ENCODE results near the gene REEP2. TPM values are rescaled to one million over a fixed set of nuclear protein-coding genes. Genes with fewer than 3 reads are reported as not detected.

Gene REEP2
- total RNA-seq, 1 donor from 2014 or later, result 17.2 TPM

DNA sequence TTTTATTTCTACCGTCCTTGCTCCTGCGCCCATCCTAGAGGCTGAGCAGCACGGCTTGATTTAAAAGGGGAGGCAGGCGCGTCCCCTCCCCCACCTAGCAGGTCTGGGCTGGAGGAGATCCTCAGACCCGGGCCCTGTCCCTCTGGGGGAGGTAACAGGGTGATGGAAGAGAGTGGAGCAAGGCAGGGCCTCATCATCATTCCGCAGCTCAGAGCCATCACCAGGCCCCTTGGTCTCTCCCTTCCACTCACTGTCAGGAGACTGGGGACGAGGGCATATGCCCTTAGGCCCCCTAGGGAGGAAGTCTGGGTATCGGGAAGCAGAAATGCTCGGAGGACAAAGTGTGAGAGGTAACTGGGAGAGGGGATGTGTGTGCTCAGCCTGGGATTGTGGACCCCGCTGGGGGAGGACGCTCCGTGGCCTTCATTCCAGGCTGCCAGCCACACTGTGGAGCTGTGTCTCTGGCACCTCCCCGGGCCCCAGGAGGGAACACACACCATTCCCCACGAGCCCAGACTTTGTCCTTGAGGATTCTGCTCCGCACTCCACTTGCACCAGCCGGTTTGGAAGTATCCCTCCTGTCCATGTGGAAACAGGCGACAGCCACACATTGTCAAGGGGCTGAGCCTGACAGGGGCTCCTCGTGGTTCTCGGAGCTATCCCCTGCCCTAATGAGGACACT, 761 bp downstream of the REEP2 start:
- H3K27ac ChIP-seq (ENCODE audit: low read depth, low read length), result no peak overlapping the region
- H3K9me3 ChIP-seq (ENCODE audit: insufficient read depth, low read depth, low read length), result no peaks in the 10 kb centered on the region
- no peaks in the 10 kb centered on the region for H3K4me1 Mint-ChIP-seq (ENCODE audit: low read depth, unreplicated experiment)
- H3K36me3 ChIP-seq (ENCODE audit: insufficient read depth, low read length), result peaks cover 15% of the 10 kb centered on the region
- peak overlapping the region; percentile 73 for H2AFZ ChIP-seq (ENCODE audit: low read depth, low read length)
- no peaks in the 10 kb centered on the region for H3K9me3 Mint-ChIP-seq (ENCODE audit: unreplicated experiment)
- H4K20me1 ChIP-seq (ENCODE audit: insufficient read depth, low read length), result no peaks in the 10 kb centered on the region
- peak overlapping the region; percentile 73 for H3K9ac ChIP-seq (ENCODE audit: low read length)
- H3K27me3 ChIP-seq (ENCODE audit: insufficient read depth, low read length), result no peaks in the 10 kb centered on the region
- peaks cover 13% of the 10 kb centered on the region for H3K36me3 Mint-ChIP-seq (ENCODE audit: low read depth, unreplicated experiment)
- H3K4me3 ChIP-seq (ENCODE audit: insufficient read depth, low read depth, low read length), result peak overlapping the region; percentile 65
- H3K4me2 ChIP-seq (ENCODE audit: low read length), result peak overlapping the region; percentile 87
- DNase-seq (ENCODE audit: low read depth), result no peak
- peak overlapping the region; percentile 88 for H3K4me3 Mint-ChIP-seq (ENCODE audit: unreplicated experiment)
- TF ChIP-seq, protein P1, sequence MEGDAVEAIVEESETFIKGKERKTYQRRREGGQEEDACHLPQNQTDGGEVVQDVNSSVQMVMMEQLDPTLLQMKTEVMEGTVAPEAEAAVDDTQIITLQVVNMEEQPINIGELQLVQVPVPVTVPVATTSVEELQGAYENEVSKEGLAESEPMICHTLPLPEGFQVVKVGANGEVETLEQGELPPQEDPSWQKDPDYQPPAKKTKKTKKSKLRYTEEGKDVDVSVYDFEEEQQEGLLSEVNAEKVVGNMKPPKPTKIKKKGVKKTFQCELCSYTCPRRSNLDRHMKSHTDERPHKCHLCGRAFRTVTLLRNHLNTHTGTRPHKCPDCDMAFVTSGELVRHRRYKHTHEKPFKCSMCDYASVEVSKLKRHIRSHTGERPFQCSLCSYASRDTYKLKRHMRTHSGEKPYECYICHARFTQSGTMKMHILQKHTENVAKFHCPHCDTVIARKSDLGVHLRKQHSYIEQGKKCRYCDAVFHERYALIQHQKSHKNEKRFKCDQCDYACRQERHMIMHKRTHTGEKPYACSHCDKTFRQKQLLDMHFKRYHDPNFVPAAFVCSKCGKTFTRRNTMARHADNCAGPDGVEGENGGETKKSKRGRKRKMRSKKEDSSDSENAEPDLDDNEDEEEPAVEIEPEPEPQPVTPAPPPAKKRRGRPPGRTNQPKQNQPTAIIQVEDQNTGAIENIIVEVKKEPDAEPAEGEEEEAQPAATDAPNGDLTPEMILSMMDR (IDR thresholded peaks at IDR 0.05; ENCODE audit: insufficient read depth, low read depth, low read length), result no peak
- TF ChIP-seq EZH2 (IDR thresholded peaks at IDR 0.05; ENCODE audit: insufficient read depth, low read length), result no peak
- peaks cover 17% of the 10 kb centered on the region for H3K4me1 ChIP-seq (ENCODE audit: insufficient read depth, low read length)
- H3K79me2 ChIP-seq (ENCODE audit: insufficient read depth, low read length), result no peaks in the 10 kb centered on the region
- no peak overlapping the region for H3K27ac Mint-ChIP-seq (ENCODE audit: unreplicated experiment)
- peaks cover 7% of the 10 kb centered on the region for H3K27me3 Mint-ChIP-seq (ENCODE audit: low read depth, unreplicated experiment)
- no peak for FAIRE-seq

DNA sequence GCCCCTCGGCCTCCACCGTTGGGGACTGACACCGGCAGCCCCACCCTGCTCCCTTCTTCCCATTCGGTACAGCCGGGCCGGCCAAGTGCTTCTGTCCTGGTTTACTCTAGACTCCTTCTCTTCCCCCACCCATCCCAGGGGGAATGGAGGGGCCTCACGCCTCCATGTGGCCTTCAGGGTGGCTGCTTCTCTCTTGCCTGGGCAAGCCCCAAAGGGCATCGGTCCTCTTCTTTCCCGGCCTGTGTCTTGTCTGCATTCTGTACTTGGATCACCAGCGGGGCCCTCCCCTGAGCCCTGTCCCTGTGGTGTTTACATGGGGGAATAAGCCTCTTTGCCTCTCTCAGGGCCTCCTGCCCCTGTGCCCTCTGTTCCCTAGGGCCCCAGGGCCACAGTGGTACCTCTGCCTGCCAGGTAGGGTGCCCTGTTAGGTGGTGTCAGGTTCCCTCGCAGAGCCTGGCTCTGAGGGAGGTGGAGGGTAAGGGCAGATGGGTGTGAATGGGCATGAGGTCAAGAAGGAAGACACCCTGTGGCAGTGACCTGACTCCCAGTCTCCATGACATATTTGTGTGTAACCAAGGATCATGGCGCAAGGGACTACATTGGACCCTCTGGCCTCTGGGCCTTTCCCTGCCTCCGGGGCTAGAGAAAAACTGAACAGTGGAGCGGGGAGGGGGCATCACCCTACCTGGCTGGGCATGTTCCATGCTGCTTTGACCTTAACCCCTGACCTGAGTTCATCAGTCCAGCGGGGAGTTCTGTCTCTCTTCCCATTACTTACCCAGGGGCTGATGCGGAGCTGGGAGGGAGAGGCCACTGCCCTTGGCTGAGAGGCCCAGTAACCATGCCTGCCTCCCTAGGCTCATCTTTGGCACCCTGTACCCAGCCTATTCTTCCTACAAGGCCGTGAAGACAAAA, 1.6 kb downstream of the REEP2 start:
- TF ChIP-seq EZH2 (IDR thresholded peaks at IDR 0.05; ENCODE audit: insufficient read depth, low read length), result no peak
- TF ChIP-seq, protein P1 (IDR thresholded peaks at IDR 0.05; ENCODE audit: insufficient read depth, low read depth, low read length), result no peak
- no peaks in the 10 kb centered on the region for H3K9me3 ChIP-seq (ENCODE audit: insufficient read depth, low read depth, low read length)
- H3K4me1 Mint-ChIP-seq (ENCODE audit: low read depth, unreplicated experiment), result no peaks in the 10 kb centered on the region
- peak overlapping the region; percentile 87 for H3K4me2 ChIP-seq (ENCODE audit: low read length)
- H3K4me3 Mint-ChIP-seq (ENCODE audit: unreplicated experiment), result peak overlapping the region; percentile 88
- peaks cover 14% of the 10 kb centered on the region for H3K36me3 ChIP-seq (ENCODE audit: insufficient read depth, low read length)
- no peak overlapping the region for H3K4me3 ChIP-seq (ENCODE audit: insufficient read depth, low read depth, low read length)
- peak overlapping the region; percentile 73 for H2AFZ ChIP-seq (ENCODE audit: low read depth, low read length)
- no peaks in the 10 kb centered on the region for H4K20me1 ChIP-seq (ENCODE audit: insufficient read depth, low read length)
- DNase-seq (ENCODE audit: low read depth), result no peak
- H3K27me3 Mint-ChIP-seq (ENCODE audit: low read depth, unreplicated experiment), result peaks cover 7% of the 10 kb centered on the region
- no peak for FAIRE-seq
- H3K9me3 Mint-ChIP-seq (ENCODE audit: unreplicated experiment), result no peaks in the 10 kb centered on the region
- H3K9ac ChIP-seq (ENCODE audit: low read length), result peak overlapping the region; percentile 73
- H3K27ac Mint-ChIP-seq (ENCODE audit: unreplicated experiment), result no peak overlapping the region
- H3K79me2 ChIP-seq (ENCODE audit: insufficient read depth, low read length), result no peaks in the 10 kb centered on the region
- peaks cover 17% of the 10 kb centered on the region for H3K4me1 ChIP-seq (ENCODE audit: insufficient read depth, low read length)
- H3K27ac ChIP-seq (ENCODE audit: low read depth, low read length), result no peak overlapping the region
- H3K36me3 Mint-ChIP-seq (ENCODE audit: low read depth, unreplicated experiment), result peaks cover 13% of the 10 kb centered on the region
- H3K27me3 ChIP-seq (ENCODE audit: insufficient read depth, low read length), result no peaks in the 10 kb centered on the region
